Vagina (tissue), 2 donors: ENCODE results near the gene FAM20A. TPM values are rescaled to one million over a fixed set of nuclear protein-coding genes. Genes with fewer than 3 reads are reported as not detected.

Experiments
- DNase-seq, 2 donors: peaks; one replicate each; pipeline ENCODE4 v3.0.0-alpha.2; 2017; ENCODE audit errors: extremely low spot score in 2 of 2
- H3K27ac ChIP-seq: fragments of 200-600 bp; sonication (generic); one replicate; pipeline ENCODE4 v1.5.1; 2019
- H3K27me3 ChIP-seq: fragments of 200-600 bp; sonication (generic); one replicate; pipeline ENCODE4 v1.5.1; 2019
- H3K36me3 ChIP-seq, 2 donors: fragments of 200-600 bp; sonication (generic); one replicate each; pipeline ENCODE4 v1.5.1; 2017 to 2019
- H3K4me1 ChIP-seq: fragments of 200-600 bp; sonication (generic); one replicate; pipeline ENCODE4 v1.5.1; 2019
- H3K4me3 ChIP-seq, 2 donors: fragments of 200-600 bp; sonication (generic); 1 replicate in 1 of 2; 2 replicates in 1 of 2; pipeline ENCODE4 v1.5.1; 2016 to 2019
- H3K9me3 ChIP-seq: fragments of 200-600 bp; sonication (generic); one replicate; pipeline ENCODE4 v1.5.1; 2019
- POLR2A ChIP-seq, 2 donors: fragments of 450-650 bp; IDR thresholded peaks; one replicate each; pipeline ENCODE4 v1.6.1; 2017; ENCODE audit warnings: antibody characterized with exemption in 2 of 2, mild to moderate bottlenecking in 2 of 2, moderate library complexity in 2 of 2
- POLR2AphosphoS5 ChIP-seq, 2 donors: sonication (generic); formaldehyde crosslinking; IDR thresholded peaks; one replicate each; pipeline ENCODE4 v1.9.0; 2017; ENCODE audit warnings: antibody characterized with exemption in 2 of 2, mild to moderate bottlenecking in 2 of 2, low read depth in 1 of 2; ENCODE audit not compliant: insufficient read depth in 1 of 2
- intact Hi-C: fragments of 100-400 bp; cut with DNase I; formaldehyde crosslinking; loops from one replicate; pipeline ENCODE4 v1.15.1; 2023
- total RNA-seq: library from RNA; depleted of rRNA; stranded (reverse); fragments of >200 nt; gene quantifications from one replicate; pipeline ENCODE4 v1.2.3, GENCODE V29; 2016
- TF ChIP-seq, protein P1 (sequence below), 3 experiments: fragments of 450-650 bp in 2 of 3; fragments of 200-600 bp in 1 of 3; sonication (generic) in 1 of 3; IDR thresholded peaks; one replicate each; pipeline ENCODE4 v1.5.1; 2017 to 2019; ENCODE audit warnings: antibody characterized with exemption in 3 of 3, mild to moderate bottlenecking in 2 of 3, moderate library complexity in 2 of 3

FAM20A gene
- total RNA-seq, 1 donor from 2014 or later: 16.2 TPM

- intact Hi-C loops: no loop called here
- DNase-seq: no peak
- no peaks in the 10 kb centered on the region for H3K27me3 ChIP-seq
- H3K36me3 ChIP-seq: peaks cover 0 to 24% of the 10 kb centered on the region in 2 donors
- H3K27ac ChIP-seq: no peak overlapping the region
- no peaks in the 10 kb centered on the region for H3K9me3 ChIP-seq
- H3K4me1 ChIP-seq: peaks cover 57% of the 10 kb centered on the region
- no peak for TF ChIP-seq POLR2AphosphoS5 (IDR thresholded peaks at IDR 0.05; ENCODE audit: insufficient read depth in 1 of 2, low read depth in 1 of 2)
- TF ChIP-seq, protein P1, sequence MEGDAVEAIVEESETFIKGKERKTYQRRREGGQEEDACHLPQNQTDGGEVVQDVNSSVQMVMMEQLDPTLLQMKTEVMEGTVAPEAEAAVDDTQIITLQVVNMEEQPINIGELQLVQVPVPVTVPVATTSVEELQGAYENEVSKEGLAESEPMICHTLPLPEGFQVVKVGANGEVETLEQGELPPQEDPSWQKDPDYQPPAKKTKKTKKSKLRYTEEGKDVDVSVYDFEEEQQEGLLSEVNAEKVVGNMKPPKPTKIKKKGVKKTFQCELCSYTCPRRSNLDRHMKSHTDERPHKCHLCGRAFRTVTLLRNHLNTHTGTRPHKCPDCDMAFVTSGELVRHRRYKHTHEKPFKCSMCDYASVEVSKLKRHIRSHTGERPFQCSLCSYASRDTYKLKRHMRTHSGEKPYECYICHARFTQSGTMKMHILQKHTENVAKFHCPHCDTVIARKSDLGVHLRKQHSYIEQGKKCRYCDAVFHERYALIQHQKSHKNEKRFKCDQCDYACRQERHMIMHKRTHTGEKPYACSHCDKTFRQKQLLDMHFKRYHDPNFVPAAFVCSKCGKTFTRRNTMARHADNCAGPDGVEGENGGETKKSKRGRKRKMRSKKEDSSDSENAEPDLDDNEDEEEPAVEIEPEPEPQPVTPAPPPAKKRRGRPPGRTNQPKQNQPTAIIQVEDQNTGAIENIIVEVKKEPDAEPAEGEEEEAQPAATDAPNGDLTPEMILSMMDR (IDR thresholded peaks at IDR 0.05): no peak
- no peak for TF ChIP-seq POLR2A (IDR thresholded peaks at IDR 0.05)
- H3K4me3 ChIP-seq: no peak overlapping the region
These were observed 84.4 kb downstream of the FAM20A start for GRCh38 chr17:68516732-68517131.

DNA sequence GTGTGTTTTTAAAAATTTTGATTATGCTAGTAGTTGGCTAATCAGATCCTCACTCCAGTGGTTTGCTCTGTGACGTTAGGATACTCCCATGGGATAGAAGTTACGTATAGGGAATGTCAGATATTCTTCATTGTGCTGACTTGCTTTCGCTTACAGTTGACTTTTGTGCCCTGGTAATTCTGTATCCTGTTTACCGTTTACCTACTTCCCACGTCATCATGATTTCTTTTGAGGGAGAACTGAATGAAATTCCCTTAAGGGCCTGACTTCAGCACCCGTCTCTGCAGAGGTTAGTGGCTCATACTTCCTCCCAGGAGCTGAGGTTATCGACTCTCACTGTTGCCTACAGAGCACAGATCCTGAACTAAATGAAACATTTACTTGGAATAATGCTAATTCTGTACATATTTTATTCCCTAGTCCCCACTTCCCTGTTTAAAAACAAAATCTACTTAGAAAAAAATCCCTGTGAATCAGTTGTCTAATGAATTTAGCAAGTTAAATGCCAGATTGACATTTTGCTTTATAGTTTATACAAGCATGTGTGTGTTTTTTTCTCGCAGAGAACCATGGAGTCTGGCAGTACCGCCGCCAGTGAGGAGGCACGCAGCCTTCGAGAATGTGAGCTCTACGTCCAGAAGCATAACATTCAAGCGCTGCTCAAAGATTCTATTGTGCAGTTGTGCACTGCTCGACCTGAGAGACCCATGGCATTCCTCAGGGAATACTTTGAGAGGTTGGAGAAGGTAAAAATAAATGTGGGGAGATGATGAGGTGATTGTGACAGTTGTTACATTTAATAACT is 86.1 kb downstream of the FAM20A start:
- H3K27ac ChIP-seq: peak overlapping the region; percentile 99
- peaks cover 59% of the 10 kb centered on the region for H3K4me1 ChIP-seq
- no peak for TF ChIP-seq POLR2A (IDR thresholded peaks at IDR 0.05)
- no peak for TF ChIP-seq POLR2AphosphoS5 (IDR thresholded peaks at IDR 0.05; ENCODE audit: insufficient read depth in 1 of 2, low read depth in 1 of 2)
- TF ChIP-seq, protein P1 (IDR thresholded peaks at IDR 0.05): no peak
- intact Hi-C loops: no loop called here
- no peaks in the 10 kb centered on the region for H3K9me3 ChIP-seq
- DNase-seq: no peak
- no peaks in the 10 kb centered on the region for H3K27me3 ChIP-seq
- peak overlapping the region; percentile 71 to 82 for H3K4me3 ChIP-seq
- peaks cover 0 to 24% of the 10 kb centered on the region in 2 donors for H3K36me3 ChIP-seq

- peak overlapping the region; percentile 99 for H3K27ac ChIP-seq
- H3K36me3 ChIP-seq: peaks cover 0 to 24% of the 10 kb centered on the region in 2 donors
- no peak for TF ChIP-seq POLR2AphosphoS5 (IDR thresholded peaks at IDR 0.05; ENCODE audit: insufficient read depth in 1 of 2, low read depth in 1 of 2)
- TF ChIP-seq, protein P1 (IDR thresholded peaks at IDR 0.05): no peak
- TF ChIP-seq POLR2A (IDR thresholded peaks at IDR 0.05): no peak
- peak overlapping the region; percentile 71 to 82 for H3K4me3 ChIP-seq
- no peaks in the 10 kb centered on the region for H3K27me3 ChIP-seq
- H3K4me1 ChIP-seq: peaks cover 56% of the 10 kb centered on the region
- no peaks in the 10 kb centered on the region for H3K9me3 ChIP-seq
- intact Hi-C loops: no loop called here
- DNase-seq: no peak
These were observed 87.2 kb downstream of the FAM20A start for GRCh38 chr17:68513932-68514331.

DNA sequence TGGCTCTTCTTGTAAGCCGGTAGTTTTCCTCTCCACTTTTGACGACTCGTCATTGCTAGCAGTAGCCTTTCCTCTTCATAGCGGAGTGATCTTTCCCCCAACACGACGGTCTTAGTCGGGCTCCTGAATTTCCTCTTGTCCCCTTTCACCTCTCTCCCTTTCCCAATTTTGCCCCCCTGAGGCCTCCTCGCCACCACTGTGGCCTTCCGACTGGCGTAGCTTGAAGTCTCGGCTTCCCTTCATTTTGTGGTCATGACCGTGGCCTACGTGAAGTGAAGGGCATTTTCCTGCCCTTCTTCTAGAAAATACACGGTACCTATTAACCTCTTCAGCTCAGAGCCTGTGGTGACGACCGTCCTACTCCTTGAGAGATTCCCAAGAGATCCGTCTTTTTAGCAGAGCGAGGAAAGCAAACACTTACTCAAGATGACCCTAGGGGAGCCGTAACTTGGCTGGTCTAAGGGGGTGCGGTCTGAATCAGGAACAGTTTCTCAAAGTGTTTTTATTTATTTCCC is 88.2 kb downstream of the FAM20A start:
- H3K4me1 ChIP-seq: peaks cover 50% of the 10 kb centered on the region
- peaks cover 0 to 21% of the 10 kb centered on the region in 2 donors for H3K36me3 ChIP-seq
- H3K4me3 ChIP-seq: peak overlapping the region; percentile 71 to 82
- H3K9me3 ChIP-seq: no peaks in the 10 kb centered on the region
- intact Hi-C loops: no loop called here
- no peak for DNase-seq
- peak overlapping the region; percentile 99 for H3K27ac ChIP-seq
- H3K27me3 ChIP-seq: no peaks in the 10 kb centered on the region
- TF ChIP-seq POLR2A (IDR thresholded peaks at IDR 0.05) (no peak), POLR2AphosphoS5 (IDR thresholded peaks at IDR 0.05; ENCODE audit: insufficient read depth in 1 of 2, low read depth in 1 of 2) (no peak)
- TF ChIP-seq, protein P1 (IDR thresholded peaks at IDR 0.05): no peak
